Stimulated activated CD4-positive, alpha-beta T cell treated with anti-CD3 and anti-CD28 coated beads, Interleukin-4, amount 100 ng/mL, for 24 hours (primary cell): ENCODE measurements around the gene POLG.
A peak's percentile ranks its signal among the peaks of the same experiment; 100 is the strongest.

ENCODE experiments used
- DNase-seq: peaks from one replicate; pipeline ENCODE4 v3.0.0-alpha.2; 2020

POLG gene

GRCh38 chr15:89370120-89370977 lies 35.7 kb upstream of the POLG start:
- DNase-seq: no peak

- DNase-seq: no peak
Measured at GRCh38 chr15:89369341-89369947, 34.8 kb upstream of the POLG start.

GRCh38 chr15:89368566-89369223 lies 34.1 kb upstream of the POLG start:
- DNase-seq: no peak

GRCh38 chr15:89367485-89368451 lies 33.1 kb upstream of the POLG start:
- DNase-seq: no peak

GRCh38 chr15:89366656-89367393 lies 32.2 kb upstream of the POLG start:
- no peak for DNase-seq

- DNase-seq: no peak
Measured at GRCh38 chr15:89365462-89366065, 30.9 kb upstream of the POLG start.

GRCh38 chr15:89364741-89365450 lies 30.3 kb upstream of the POLG start:
- no peak for DNase-seq

GRCh38 chr15:89364341-89364740 lies 29.7 kb upstream of the POLG start:
- DNase-seq: no peak

- no peak for DNase-seq
Measured at GRCh38 chr15:89363770-89364169, 29.1 kb upstream of the POLG start.

GRCh38 chr15:89363133-89363532 lies 28.5 kb upstream of the POLG start:
- no peak for DNase-seq

- DNase-seq: no peak
Measured at GRCh38 chr15:89362203-89363101, 27.8 kb upstream of the POLG start.

GRCh38 chr15:89361451-89362202 lies 27.0 kb upstream of the POLG start:
- DNase-seq: peak; percentile 65

- no peak for DNase-seq
Measured at GRCh38 chr15:89360294-89360971, 25.8 kb upstream of the POLG start.

GRCh38 chr15:89359471-89360293 lies 25.1 kb upstream of the POLG start:
- no peak for DNase-seq

GRCh38 chr15:89358755-89359439 lies 24.3 kb upstream of the POLG start:
- peak; percentile 84 for DNase-seq

- DNase-seq: no peak
Measured at GRCh38 chr15:89358435-89358754, 23.8 kb upstream of the POLG start.
